ENCODE results near the gene ZNF737. TPM values are rescaled to one million over a fixed set of nuclear protein-coding genes. Genes with fewer than 3 reads are reported as not detected.

ZNF737 gene
- total RNA-seq, 4 donors from 2014 or later = 7.5 to 13.0 (median 7.9) TPM

DNA sequence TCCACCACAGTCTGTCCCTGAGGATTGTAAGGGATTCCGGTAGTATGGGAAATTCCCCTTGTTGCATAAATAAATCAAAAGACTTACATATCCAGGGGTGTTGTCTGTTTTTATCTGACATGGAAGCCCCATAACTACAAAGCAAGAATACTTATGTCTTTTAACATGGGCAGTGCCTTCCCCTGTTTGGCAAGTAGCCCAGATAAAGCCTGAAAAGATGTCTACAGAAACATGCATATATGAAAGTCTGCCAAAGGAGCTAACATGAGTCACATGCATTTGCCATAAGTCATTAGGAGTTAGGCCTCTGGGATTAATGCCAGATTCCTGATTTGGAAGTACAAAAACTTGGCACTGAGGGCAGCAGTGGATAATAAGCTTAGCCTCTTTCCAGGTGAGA is 62.1 kb downstream of the ZNF737 start:
- TF ChIP-seq, protein P1, sequence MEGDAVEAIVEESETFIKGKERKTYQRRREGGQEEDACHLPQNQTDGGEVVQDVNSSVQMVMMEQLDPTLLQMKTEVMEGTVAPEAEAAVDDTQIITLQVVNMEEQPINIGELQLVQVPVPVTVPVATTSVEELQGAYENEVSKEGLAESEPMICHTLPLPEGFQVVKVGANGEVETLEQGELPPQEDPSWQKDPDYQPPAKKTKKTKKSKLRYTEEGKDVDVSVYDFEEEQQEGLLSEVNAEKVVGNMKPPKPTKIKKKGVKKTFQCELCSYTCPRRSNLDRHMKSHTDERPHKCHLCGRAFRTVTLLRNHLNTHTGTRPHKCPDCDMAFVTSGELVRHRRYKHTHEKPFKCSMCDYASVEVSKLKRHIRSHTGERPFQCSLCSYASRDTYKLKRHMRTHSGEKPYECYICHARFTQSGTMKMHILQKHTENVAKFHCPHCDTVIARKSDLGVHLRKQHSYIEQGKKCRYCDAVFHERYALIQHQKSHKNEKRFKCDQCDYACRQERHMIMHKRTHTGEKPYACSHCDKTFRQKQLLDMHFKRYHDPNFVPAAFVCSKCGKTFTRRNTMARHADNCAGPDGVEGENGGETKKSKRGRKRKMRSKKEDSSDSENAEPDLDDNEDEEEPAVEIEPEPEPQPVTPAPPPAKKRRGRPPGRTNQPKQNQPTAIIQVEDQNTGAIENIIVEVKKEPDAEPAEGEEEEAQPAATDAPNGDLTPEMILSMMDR (IDR thresholded peaks at IDR 0.05; ENCODE audit: low read depth) = no peak

Other genes starting within 250 kb of the ZNF737 start
- 10 to 100 TPM; 12.9 to 20.9 (median 16.7) TPM for gene ZNF626, start 95.8 kb upstream of the ZNF737 start, total RNA-seq
- 1 to 10 TPM; 5.2 to 6.6 (median 6.2) TPM for gene ZNF66, start 210.5 kb upstream of the ZNF737 start, total RNA-seq

Data from subcutaneous adipose tissue (tissue), 4 donors.